Muscle of leg (tissue), 11 donors: Measurements from ENCODE around the gene RTL10. TPM values are rescaled to one million over a fixed set of nuclear protein-coding genes. Genes with fewer than 3 reads are reported as not detected.
"Not testable (repeated sequence)": the region's sequence is repeated elsewhere in the genome, so short reads cannot be mapped to it uniquely, and the experiment has no call there.

Source experiments
- DNase-seq: peaks from one replicate; pipeline ENCODE4 v3.0.0; 2013
- H3K27ac ChIP-seq: one replicate; pipeline ENCODE4 v1.5.1; 2013; ENCODE audit warnings: mild to moderate bottlenecking, low read length, control low read depth
- H3K27me3 ChIP-seq: one replicate; pipeline ENCODE4 v1.6.1; 2013; ENCODE audit warnings: low read length; ENCODE audit not compliant: control insufficient read depth, insufficient read depth
- H3K36me3 ChIP-seq: one replicate; pipeline ENCODE4 v1.6.1; 2013; ENCODE audit warnings: low read length; ENCODE audit not compliant: control insufficient read depth, insufficient read depth
- H3K4me1 ChIP-seq: one replicate; pipeline ENCODE4 v1.6.1; 2013; ENCODE audit warnings: low read length; ENCODE audit not compliant: control insufficient read depth, insufficient read depth
- H3K4me3 ChIP-seq: one replicate; pipeline ENCODE4 v1.5.1; 2013; ENCODE audit warnings: low read length, control low read depth
- H3K9me3 ChIP-seq: replicated peaks from 2 replicates; pipeline ENCODE4 v1.6.1; 2013; ENCODE audit warnings: low read depth, low read length; ENCODE audit not compliant: control insufficient read depth
- WGBS: methylation state at CpG from one replicate; pipeline ENCODE4 v1.1.5; 2013; ENCODE audit warnings: missing lambda C conversion rate; ENCODE audit not compliant: insufficient coverage; 5-methylcytosine and 5-hydroxymethylcytosine counted together
- polyA plus RNA-seq, 8 donors: library from polyadenylated mRNA; unstranded; fragments of 120-200 nt; gene quantifications; one replicate each; pipeline versions ENCODE4 v1.2.1 to v1.2.3, GENCODE V29; 2013; ENCODE audit warnings: inconsistent platforms in 1 of 8, low replicate concordance in 1 of 8; ENCODE audit not compliant: insufficient read length in 8 of 8, insufficient read depth in 1 of 8
- total RNA-seq: library from RNA; stranded (reverse); fragments of 120-200 nt; gene quantifications from one replicate; pipeline ENCODE4 v1.2.4, GENCODE V29; 2013

RTL10 gene
- total and polyA plus RNA-seq, 9 donors, result 10.8 to 15.8 (median 12.7) TPM

GRCh38 chr22:19883446-19883845 lies 28.8 kb upstream of the RTL10 start:
- not testable (repeated sequence) for H3K27ac ChIP-seq, H3K4me3 ChIP-seq, H3K27me3 ChIP-seq, H3K36me3 ChIP-seq, DNase-seq, H3K9me3 ChIP-seq
- 95% methylated on average over 6 of the region's 8 CpGs for WGBS
- H3K4me1 ChIP-seq, result peaks cover 90% of the 10 kb centered on the region

GRCh38 chr22:19882446-19883381 lies 28.0 kb upstream of the RTL10 start:
- Histone ChIP-seq H3K36me3 (no peaks in the 10 kb centered on the region), H3K9me3 (no peaks in the 10 kb centered on the region), H3K4me3 (no peak overlapping the region), H3K27me3 (no peaks in the 10 kb centered on the region), H3K27ac (peak overlapping the region; percentile 66), H3K4me1 (peaks cover 93% of the 10 kb centered on the region)
- DNase-seq, result peak; percentile 8
- 83% methylated on average over 24 of the region's 26 CpGs for WGBS

GRCh38 chr22:19880786-19881569 lies 26.3 kb upstream of the RTL10 start:
- peak; percentile 91 for DNase-seq
- peaks cover 5% of the 10 kb centered on the region for H3K36me3 ChIP-seq
- H3K9me3 ChIP-seq, result no peaks in the 10 kb centered on the region
- no peaks in the 10 kb centered on the region for H3K27me3 ChIP-seq
- H3K27ac ChIP-seq, result peak overlapping the region; percentile 67
- 38% methylated on average over 14 of the region's 27 CpGs for WGBS
- H3K4me3 ChIP-seq, result no peak overlapping the region
- peaks cover 88% of the 10 kb centered on the region for H3K4me1 ChIP-seq

GRCh38 chr22:19879992-19880785 lies 25.5 kb upstream of the RTL10 start:
- WGBS, result 81% methylated on average over 28 of the region's 34 CpGs
- H3K27ac ChIP-seq, result peak overlapping the region; percentile 67
- no peaks in the 10 kb centered on the region for H3K27me3 ChIP-seq
- no peak overlapping the region for H3K4me3 ChIP-seq
- peak; percentile 8 for DNase-seq
- peaks cover 88% of the 10 kb centered on the region for H3K4me1 ChIP-seq
- H3K9me3 ChIP-seq, result no peaks in the 10 kb centered on the region
- peaks cover 5% of the 10 kb centered on the region for H3K36me3 ChIP-seq

- peak; percentile 2 for DNase-seq
- peaks cover 88% of the 10 kb centered on the region for H3K4me1 ChIP-seq
- peaks cover 5% of the 10 kb centered on the region for H3K36me3 ChIP-seq
- no peaks in the 10 kb centered on the region for H3K9me3 ChIP-seq
- H3K27ac ChIP-seq, result no peak overlapping the region
- WGBS, result 70% methylated on average over 4 of the region's 4 CpGs
- H3K27me3 ChIP-seq, result no peaks in the 10 kb centered on the region
- H3K4me3 ChIP-seq, result no peak overlapping the region
These were observed 24.9 kb upstream of the RTL10 start for GRCh38 chr22:19879643-19879991.

GRCh38 chr22:19879246-19879570 lies 24.5 kb upstream of the RTL10 start:
- 60% methylated on average over 2 of the region's 13 CpGs for WGBS
- peak; percentile 7 for DNase-seq
- peaks cover 5% of the 10 kb centered on the region for H3K36me3 ChIP-seq
- H3K4me1 ChIP-seq, result peaks cover 88% of the 10 kb centered on the region
- H3K27me3 ChIP-seq, result no peaks in the 10 kb centered on the region
- no peaks in the 10 kb centered on the region for H3K9me3 ChIP-seq
- H3K27ac ChIP-seq, result no peak overlapping the region
- H3K4me3 ChIP-seq, result no peak overlapping the region

GRCh38 chr22:19878461-19879245 lies 24.0 kb upstream of the RTL10 start:
- Histone ChIP-seq H3K27ac (no peak overlapping the region), H3K36me3 (peaks cover 5% of the 10 kb centered on the region), H3K9me3 (no peaks in the 10 kb centered on the region), H3K4me3 (no peak overlapping the region), H3K27me3 (no peaks in the 10 kb centered on the region), H3K4me1 (peaks cover 91% of the 10 kb centered on the region)
- 69% methylated on average over 11 of the region's 16 CpGs for WGBS
- peak; percentile 2 for DNase-seq

GRCh38 chr22:19877626-19878339 lies 23.1 kb upstream of the RTL10 start:
- no peak overlapping the region for H3K4me3 ChIP-seq
- peaks cover 90% of the 10 kb centered on the region for H3K4me1 ChIP-seq
- 62% methylated on average over 20 of the region's 20 CpGs for WGBS
- H3K27ac ChIP-seq, result no peak overlapping the region
- H3K36me3 ChIP-seq, result peaks cover 5% of the 10 kb centered on the region
- H3K9me3 ChIP-seq, result no peaks in the 10 kb centered on the region
- H3K27me3 ChIP-seq, result no peaks in the 10 kb centered on the region
- peak; percentile 28 for DNase-seq
